Measurements from ENCODE around the gene UGT1A7.
A peak's percentile ranks its signal among the peaks of the same experiment; 100 is the strongest.
"Not testable (repeated sequence)": the region's sequence is repeated elsewhere in the genome, so short reads cannot be mapped to it uniquely, and the experiment has no call there.

Gene UGT1A7

GRCh38 chr2:233680361-233681045 lies 1.2 kb upstream of the UGT1A7 start:
- no peak for DNase-seq (ENCODE audit: low spot score)

GRCh38 chr2:233684640-233685039 lies 2.9 kb downstream of the UGT1A7 start:
- DNase-seq (ENCODE audit: low spot score), result no peak

- DNase-seq (ENCODE audit: low spot score), result no peak
Measured at GRCh38 chr2:233686928-233687327, 5.2 kb downstream of the UGT1A7 start.

- no peak for DNase-seq (ENCODE audit: low spot score)
Measured at GRCh38 chr2:233688341-233688740, 6.6 kb downstream of the UGT1A7 start.

GRCh38 chr2:233689031-233689430 lies 7.3 kb downstream of the UGT1A7 start:
- no peak for DNase-seq (ENCODE audit: low spot score)

- DNase-seq (ENCODE audit: low spot score), result no peak
Measured at GRCh38 chr2:233689501-233689900, 7.8 kb downstream of the UGT1A7 start.

GRCh38 chr2:233690444-233690843 lies 8.7 kb downstream of the UGT1A7 start:
- DNase-seq (ENCODE audit: low spot score), result no peak

GRCh38 chr2:233691443-233692433 lies 10.0 kb downstream of the UGT1A7 start:
- DNase-seq (ENCODE audit: low spot score), result no peak

- no peak for DNase-seq (ENCODE audit: low spot score)
Measured at GRCh38 chr2:233692648-233693047, 10.9 kb downstream of the UGT1A7 start, which contains the start of gene UGT1A6. Gene UGT1A6, plus strand, starts transcription at chr2:233692890. Its CDS starts 115 bp downstream, at chr2:233693005.

GRCh38 chr2:233693963-233694362 lies 12.3 kb downstream of the UGT1A7 start:
- no peak for DNase-seq (ENCODE audit: low spot score)

- DNase-seq (ENCODE audit: low spot score), result no peak
Measured at GRCh38 chr2:233698740-233699139, 17.0 kb downstream of the UGT1A7 start.

- no peak for DNase-seq (ENCODE audit: low spot score)
Measured at GRCh38 chr2:233699424-233700027, 17.8 kb downstream of the UGT1A7 start.

- no peak for DNase-seq (ENCODE audit: low spot score)
Measured at GRCh38 chr2:233700028-233700635, 18.4 kb downstream of the UGT1A7 start.

- not testable (repeated sequence) for DNase-seq (ENCODE audit: low spot score)
Measured at GRCh38 chr2:233700842-233701241, 19.1 kb downstream of the UGT1A7 start.

- DNase-seq (ENCODE audit: low spot score), result no peak
Measured at GRCh38 chr2:233702238-233702637, 20.5 kb downstream of the UGT1A7 start.

- no peak for DNase-seq (ENCODE audit: low spot score)
Measured at GRCh38 chr2:233705911-233706506, 24.3 kb downstream of the UGT1A7 start.

- DNase-seq (ENCODE audit: low spot score), result no peak
Measured at GRCh38 chr2:233706720-233707119, 25.0 kb downstream of the UGT1A7 start.

- no peak for DNase-seq (ENCODE audit: low spot score)
Measured at GRCh38 chr2:233707940-233708644, 26.4 kb downstream of the UGT1A7 start.

GRCh38 chr2:233708942-233709341 lies 27.2 kb downstream of the UGT1A7 start:
- no peak for DNase-seq (ENCODE audit: low spot score)

- peak; percentile 66 for DNase-seq (ENCODE audit: low spot score)
Measured at GRCh38 chr2:233711312-233712008, 29.8 kb downstream of the UGT1A7 start.

Data from pons (tissue), 1 donor.